IMR-90 (cell line): ENCODE measurements around the gene CLDN19. TPM values are rescaled to one million over a fixed set of nuclear protein-coding genes. Genes with fewer than 3 reads are reported as not detected.

Experiments used
- ATAC-seq: fragments of 200-7000 bp; cut with Tn5 transposase; 2 replicates; pipeline ENCODE4 v1.9.1; 2020; ENCODE audit warnings: low read depth, mild to moderate bottlenecking, moderate library complexity
- BruUV-seq: library from RNA; stranded (reverse); fragments of 400-500 nt; replicated peaks from 2 replicates; lab custom pipeline; 2021; lab: Mats Ljungman, UMichigan
- CTCF ChIA-PET: fragments of 300-600 bp; formaldehyde crosslinking; extraction: SDS; loops from one replicate; lab custom pipeline; 2021; ENCODE audit warnings: antibody characterized with exemption; lab: Yijun Ruan, JAX
- POLR2A ChIA-PET: fragments of 300-600 bp; sonication (Branson Sonifier 250); formaldehyde crosslinking; loops from one replicate; lab custom pipeline; 2022; ENCODE audit warnings: antibody characterized with exemption; ENCODE audit not compliant: unreplicated experiment; lab: Charles Lee
- DNase-seq: peaks from one replicate; pipeline ENCODE4 v3.0.0; 2013
- H2AFZ ChIP-seq: replicated peaks from 2 replicates; pipeline ENCODE3; 2013; ENCODE audit warnings: low read length, mild to moderate bottlenecking; ENCODE audit not compliant: poor library complexity
- H2AK5ac ChIP-seq: 2 replicates; pipeline ENCODE4 v1.6.1; 2013; ENCODE audit warnings: low read depth, low read length, inconsistent platforms
- H2AK9ac ChIP-seq: replicated peaks from 2 replicates; pipeline ENCODE3; 2013; ENCODE audit warnings: mild to moderate bottlenecking, low read depth, low read length, moderate library complexity; ENCODE audit not compliant: poor library complexity
- H2BK120ac ChIP-seq: 2 replicates; pipeline ENCODE4 v1.6.1; 2013; ENCODE audit warnings: low read depth, low read length, inconsistent platforms
- H2BK15ac ChIP-seq: 3 replicates; pipeline ENCODE4 v1.6.1; 2013; ENCODE audit warnings: low read depth, low read length, inconsistent platforms
- H2BK20ac ChIP-seq: 2 replicates; pipeline ENCODE4 v1.6.1; 2013; ENCODE audit warnings: low read depth, mild to moderate bottlenecking, inconsistent platforms, low read length, moderate library complexity
- H2BK5ac ChIP-seq: 2 replicates; pipeline ENCODE4 v1.6.1; 2013; ENCODE audit warnings: mild to moderate bottlenecking, low read depth, low read length, inconsistent platforms; ENCODE audit not compliant: poor library complexity, severe bottlenecking
- H3K14ac ChIP-seq: replicated peaks from 2 replicates; pipeline ENCODE4 v1.6.1; 2013; ENCODE audit warnings: low read depth, low read length, inconsistent platforms
- H3K18ac ChIP-seq: 2 replicates; pipeline ENCODE4 v1.6.1; 2013; ENCODE audit warnings: low read depth, low read length, control low read depth
- H3K23ac ChIP-seq: 2 replicates; pipeline ENCODE4 v1.6.1; 2013; ENCODE audit warnings: low read depth, low read length, inconsistent platforms
- H3K27ac ChIP-seq: 2 replicates; pipeline ENCODE4 v1.5.1; 2013; ENCODE audit warnings: mild to moderate bottlenecking, control low read depth, low read length; ENCODE audit not compliant: insufficient read depth
- H3K27me3 ChIP-seq: 2 replicates; pipeline ENCODE4 v1.6.1; 2013; ENCODE audit warnings: low read length; ENCODE audit not compliant: control insufficient read depth, insufficient read depth
- H3K36me3 ChIP-seq: 2 replicates; pipeline ENCODE4 v1.6.1; 2013; ENCODE audit warnings: low read length, mixed read lengths; ENCODE audit not compliant: control insufficient read depth, insufficient read depth
- H3K4ac ChIP-seq: 2 replicates; pipeline ENCODE4 v1.6.1; 2013; ENCODE audit warnings: low read depth, low read length, inconsistent platforms
- H3K4me1 ChIP-seq: 2 replicates; pipeline ENCODE4 v1.6.1; 2013; ENCODE audit warnings: low read length, mixed read lengths; ENCODE audit not compliant: control insufficient read depth, insufficient read depth
- H3K4me2 ChIP-seq: 2 replicates; pipeline ENCODE4 v1.6.1; 2013; ENCODE audit warnings: low read depth, mild to moderate bottlenecking, control low read depth, low read length, moderate library complexity
- H3K4me3 ChIP-seq: 2 replicates; pipeline ENCODE4 v1.5.1; 2013; ENCODE audit warnings: low read depth, mild to moderate bottlenecking, control low read depth, low read length, moderate library complexity; ENCODE audit not compliant: insufficient read depth
- H3K56ac ChIP-seq: 2 replicates; pipeline ENCODE4 v1.6.1; 2013; ENCODE audit warnings: low read length, inconsistent platforms; ENCODE audit not compliant: insufficient read depth; ENCODE audit errors: extremely low read depth
- H3K79me1 ChIP-seq, 2 experiments: 2 replicates each; pipeline ENCODE4 v1.6.1; 2013; ENCODE audit warnings: low read length in 2 of 2, inconsistent platforms in 1 of 2, low read depth in 1 of 2
- H3K9ac ChIP-seq: 2 replicates; pipeline ENCODE4 v1.6.1; 2013; ENCODE audit warnings: low read depth, low read length, control low read depth
- H3K9me1 ChIP-seq: 2 replicates; pipeline ENCODE4 v1.6.1; 2013; ENCODE audit warnings: low read length, inconsistent platforms; ENCODE audit not compliant: insufficient read depth
- H3K9me3 ChIP-seq: 2 replicates; pipeline ENCODE4 v1.6.1; 2013; ENCODE audit warnings: low read length; ENCODE audit not compliant: control insufficient read depth, insufficient read depth
- H4K20me1 ChIP-seq: 2 replicates; pipeline ENCODE4 v1.6.1; 2013; ENCODE audit warnings: low read length, inconsistent platforms; ENCODE audit not compliant: insufficient read depth
- H4K5ac ChIP-seq: 2 replicates; pipeline ENCODE4 v1.6.1; 2013; ENCODE audit warnings: mild to moderate bottlenecking, low read depth, low read length, control low read depth
- H4K8ac ChIP-seq, 2 experiments: 2 replicates each; pipeline ENCODE4 v1.6.1; 2013; ENCODE audit warnings: low read depth in 2 of 2, low read length in 2 of 2, control low read depth in 1 of 2, inconsistent platforms in 1 of 2
- H4K91ac ChIP-seq: 2 replicates; pipeline ENCODE4 v1.6.1; 2013; ENCODE audit warnings: low read depth, low read length, inconsistent platforms; ENCODE audit not compliant: insufficient read depth
- FOS ChIP-seq: fragments of 150-350 bp; IDR thresholded peaks from 2 replicates; pipeline ENCODE4 v1.6.1; 2016; ENCODE audit warnings: low read depth, low read length
- MAFK ChIP-seq: IDR thresholded peaks from 2 replicates; pipeline ENCODE4 v1.6.1; 2012; ENCODE audit warnings: low read depth, low read length, improper control_type of control experiment
- MAZ ChIP-seq: IDR thresholded peaks from 2 replicates; pipeline ENCODE4 v1.6.1; 2012; ENCODE audit warnings: low read depth, mild to moderate bottlenecking, low read length, improper control_type of control experiment, moderate library complexity, borderline replicate concordance
- MXI1 ChIP-seq: IDR thresholded peaks from 2 replicates; pipeline ENCODE4 v1.6.1; 2012; ENCODE audit warnings: low read depth, mild to moderate bottlenecking, low read length, moderate library complexity, borderline replicate concordance
- NFE2L2 ChIP-seq: fragments of 150-350 bp; IDR thresholded peaks from 2 replicates; pipeline ENCODE4 v1.6.1; 2016; ENCODE audit warnings: low read depth, mild to moderate bottlenecking, low read length
- POLR2A ChIP-seq: IDR thresholded peaks from 2 replicates; pipeline ENCODE4 v1.6.1; 2012; ENCODE audit warnings: mild to moderate bottlenecking, low read depth, low read length
- RAD21 ChIP-seq: IDR thresholded peaks from 2 replicates; pipeline ENCODE4 v1.6.1; 2012; ENCODE audit warnings: low read length, improper control_type of control experiment
- RCOR1 ChIP-seq: IDR thresholded peaks from 2 replicates; pipeline ENCODE4 v1.6.1; 2012; ENCODE audit warnings: mild to moderate bottlenecking, low read length, improper control_type of control experiment; ENCODE audit not compliant: insufficient replicate concordance
- RFX5 ChIP-seq: IDR thresholded peaks from 2 replicates; pipeline ENCODE4 v1.8.0; 2012; ENCODE audit warnings: low read depth, mild to moderate bottlenecking, low read length, moderate library complexity
- SMC3 ChIP-seq: fragments of 150-350 bp; IDR thresholded peaks from 2 replicates; pipeline ENCODE4 v1.6.1; 2016; ENCODE audit warnings: low read depth, mild to moderate bottlenecking, antibody characterized with exemption, low read length, moderate library complexity
- WGBS, 2 experiments: methylation state at CpG; one replicate each; pipeline versions ENCODE4 v1.1.5 to v1.1.7; 2013; ENCODE audit warnings: missing lambda C conversion rate in 2 of 2; ENCODE audit not compliant: insufficient read length in 1 of 2; ENCODE audit errors: extremely low coverage in 2 of 2; 5-methylcytosine and 5-hydroxymethylcytosine counted together
- dilution Hi-C: fragments of 300-500 bp; cut with HindIII; formaldehyde crosslinking; loops from one replicate; pipeline ENCODE4 v1.14.3; 2018; ENCODE audit warnings: low sequenced_read_pairs; ENCODE audit not compliant: unreplicated experiment
- in situ Hi-C: fragments of 300-500 bp; cut with MboI; formaldehyde crosslinking; loops from 3 replicates; pipeline ENCODE4 v1.14.3; 2019; ENCODE audit warnings: low sequenced_read_pairs, inconsistent platforms, mixed read lengths
- intact Hi-C: fragments of 100-400 bp; cut with micrococcal nuclease; formaldehyde crosslinking; loops from 2 replicates; pipeline ENCODE4 v1.10.0; 2022
- polyA plus RNA-seq, 3 experiments: library from polyadenylated mRNA; depleted of rRNA; stranded (reverse); fragments of >200 nt; gene quantifications; 2 replicates each; pipeline ENCODE4 v1.2.3, GENCODE V29; 2012; ENCODE audit warnings: low replicate concordance in 1 of 3
- total RNA-seq: library from RNA; depleted of rRNA; stranded (reverse); fragments of >200 nt; gene quantifications from 2 replicates; pipeline ENCODE4 v1.2.3, GENCODE V29; 2012
- TF ChIP-seq, protein P1 (sequence below): conservative IDR thresholded peaks from 2 replicates; pipeline ENCODE4 v1.5.1; 2012; ENCODE audit warnings: mild to moderate bottlenecking, low read depth, low read length, improper control_type of control experiment

Gene CLDN19
- total and polyA plus RNA-seq, 2 of the 4 experiments (the other 2 are of a cell fraction): not detected

DNA sequence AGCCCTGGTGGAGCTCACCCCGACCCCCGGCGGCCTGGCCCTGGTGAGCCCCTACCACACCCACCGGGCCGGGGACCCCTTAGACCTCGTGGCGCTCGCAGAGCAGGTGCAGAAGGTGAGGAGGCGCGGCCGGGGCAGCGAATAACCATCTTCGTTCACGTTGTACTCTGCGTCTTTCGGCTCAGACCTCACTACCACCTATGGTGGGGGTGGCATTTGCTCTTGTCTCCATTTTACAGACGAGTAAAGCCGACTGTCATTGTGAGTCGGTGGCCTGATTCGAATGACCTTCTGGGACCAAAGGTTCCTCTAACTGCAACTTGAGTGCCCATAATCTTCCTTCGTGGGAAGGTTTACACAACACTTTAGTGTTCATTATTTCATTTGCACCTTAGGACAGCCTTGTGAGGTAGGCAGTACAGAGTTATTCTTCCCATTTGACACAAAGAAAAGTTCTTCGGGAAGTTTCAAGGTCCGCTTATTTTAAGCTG is 27.5 kb upstream of the CLDN19 start:
- POLR2A ChIA-PET: interaction anchor here (0.6 kb wide), 1 partner anchor 11 kb away, joined by 3 read pairs; no protein-coding TSS in a partner anchor
- Histone ChIP-seq H3K9me1 (peaks cover 3% of the 10 kb centered on the region; the same call in 1 of the 2 replicates), H4K20me1 (peaks cover 26% of the 10 kb centered on the region), H2AFZ (peak overlapping the region; percentile 98), H3K9me3 (no peaks in the 10 kb centered on the region), H3K9ac (peak overlapping the region; percentile 79), H3K56ac (peak overlapping the region; percentile 56; the same call in 1 of the 2 replicates), H2AK5ac (peak overlapping the region; percentile 78), H3K27me3 (no peaks in the 10 kb centered on the region), H4K91ac (no peak overlapping the region; the same call in 1 of the 2 replicates), H4K8ac (peak overlapping the region; percentile 14 to 71; a peak in 1 of 4 replicates), H3K4me2 (peak overlapping the region; percentile 99), H2BK15ac (no peak overlapping the region), H3K4me1 (no peaks in the 10 kb centered on the region), H3K79me1 (peaks cover 20 to 51% of the 10 kb centered on the region in 2 experiments), H3K23ac (peak overlapping the region; percentile 88), H3K14ac (peak overlapping the region; percentile 76), H3K27ac (peak overlapping the region; percentile 67), H3K4me3 (peak overlapping the region; percentile 71), H2BK5ac (peak overlapping the region; percentile 47), H3K4ac (peak overlapping the region; percentile 79), H3K18ac (no peak overlapping the region), H2BK120ac (no peak overlapping the region), H4K5ac (peak overlapping the region; percentile 6; the same call in 1 of the 2 replicates), H2AK9ac (peak overlapping the region; percentile 93), H2BK20ac (no peak overlapping the region), H3K36me3 (no peaks in the 10 kb centered on the region)
- ATAC-seq (peak; percentile 0; the same call in 1 of the 2 replicates), DNase-seq (no peak)
- no TSS peak for BruUV-seq
- intact Hi-C loops: loop anchor here (5.0 to 10.0 kb wide), 3 partner anchors 50 to 433 kb away; partner anchors contain the start of genes ERMAP, FOXJ3, SVBP and YBX1
- no CpG with 5 or more reads among the region's 23 CpGs for WGBS, 2 experiments
- TF ChIP-seq, protein P1, sequence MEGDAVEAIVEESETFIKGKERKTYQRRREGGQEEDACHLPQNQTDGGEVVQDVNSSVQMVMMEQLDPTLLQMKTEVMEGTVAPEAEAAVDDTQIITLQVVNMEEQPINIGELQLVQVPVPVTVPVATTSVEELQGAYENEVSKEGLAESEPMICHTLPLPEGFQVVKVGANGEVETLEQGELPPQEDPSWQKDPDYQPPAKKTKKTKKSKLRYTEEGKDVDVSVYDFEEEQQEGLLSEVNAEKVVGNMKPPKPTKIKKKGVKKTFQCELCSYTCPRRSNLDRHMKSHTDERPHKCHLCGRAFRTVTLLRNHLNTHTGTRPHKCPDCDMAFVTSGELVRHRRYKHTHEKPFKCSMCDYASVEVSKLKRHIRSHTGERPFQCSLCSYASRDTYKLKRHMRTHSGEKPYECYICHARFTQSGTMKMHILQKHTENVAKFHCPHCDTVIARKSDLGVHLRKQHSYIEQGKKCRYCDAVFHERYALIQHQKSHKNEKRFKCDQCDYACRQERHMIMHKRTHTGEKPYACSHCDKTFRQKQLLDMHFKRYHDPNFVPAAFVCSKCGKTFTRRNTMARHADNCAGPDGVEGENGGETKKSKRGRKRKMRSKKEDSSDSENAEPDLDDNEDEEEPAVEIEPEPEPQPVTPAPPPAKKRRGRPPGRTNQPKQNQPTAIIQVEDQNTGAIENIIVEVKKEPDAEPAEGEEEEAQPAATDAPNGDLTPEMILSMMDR: no peak
- TF ChIP-seq FOS (no peak), RFX5 (no peak), POLR2A (no peak), RCOR1 (no peak), RAD21 (no peak), SMC3 (no peak), MAFK (no peak), MAZ (no peak), MXI1 (no peak), NFE2L2 (no peak)
- dilution Hi-C loops: no loop called here
- CTCF ChIA-PET: interaction anchor here (1.3 kb wide), 1 partner anchor 16 kb away, joined by 5 read pairs; no protein-coding TSS in a partner anchor
- in situ Hi-C loops: no loop called here
